Liver (tissue), 9 donors: ENCODE data around the gene FIBCD1. TPM values are rescaled to one million over a fixed set of nuclear protein-coding genes. Genes with fewer than 3 reads are reported as not detected.

Experiments used
- DNase-seq: peaks from one replicate; pipeline ENCODE4 v3.0.0-alpha.2; 2017; ENCODE audit warnings: low spot score
- H3K27ac ChIP-seq, 2 donors: one replicate each; pipeline ENCODE4 v1.7.0; 2013; ENCODE audit warnings: inconsistent platforms in 2 of 2, low read length in 2 of 2, control low read depth in 1 of 2, low read depth in 1 of 2, mild to moderate bottlenecking in 1 of 2
- H3K27me3 ChIP-seq, 4 donors: one replicate each; pipeline versions ENCODE4 v1.6.1 to v1.7.0; 2013; ENCODE audit warnings: low read length in 3 of 4, inconsistent platforms in 1 of 4, mild to moderate bottlenecking in 1 of 4, moderate library complexity in 1 of 4; ENCODE audit not compliant: control insufficient read depth in 4 of 4, insufficient read depth in 4 of 4
- H3K36me3 ChIP-seq, 4 donors: one replicate each; pipeline versions ENCODE4 v1.6.1 to v1.7.0; 2013; ENCODE audit warnings: low read length in 3 of 4, mild to moderate bottlenecking in 3 of 4, low read depth in 1 of 4, moderate library complexity in 1 of 4; ENCODE audit not compliant: control insufficient read depth in 4 of 4, insufficient read depth in 3 of 4
- H3K4me1 ChIP-seq, 4 donors: one replicate each; pipeline versions ENCODE4 v1.6.1 to v1.7.0; 2013; ENCODE audit warnings: low read length in 3 of 4, mild to moderate bottlenecking in 3 of 4, moderate library complexity in 1 of 4; ENCODE audit not compliant: control insufficient read depth in 4 of 4, insufficient read depth in 4 of 4
- H3K4me3 ChIP-seq, 3 donors: one replicate each; pipeline versions ENCODE4 v1.6.1 to v1.7.0; 2013; ENCODE audit warnings: low read length in 3 of 3, control low read depth in 1 of 3, low read depth in 1 of 3, mild to moderate bottlenecking in 1 of 3
- H3K9ac ChIP-seq, 2 donors: one replicate each; pipeline ENCODE4 v1.7.0; 2013; ENCODE audit warnings: low read length in 2 of 2, mild to moderate bottlenecking in 2 of 2, moderate library complexity in 2 of 2, control low read depth in 1 of 2, low read depth in 1 of 2
- H3K9me3 ChIP-seq, 4 donors: one replicate each; pipeline versions ENCODE4 v1.6.1 to v1.7.0; 2013; ENCODE audit warnings: low read length in 3 of 4; ENCODE audit not compliant: control insufficient read depth in 4 of 4
- CTCF ChIP-seq: fragments of 150-350 bp; IDR thresholded peaks from 2 replicates; pipeline ENCODE4 v1.5.1; 2017; ENCODE audit warnings: improper control_type of control experiment, low read depth, low read length; ENCODE audit not compliant: missing input control
- EGR1 ChIP-seq, 2 donors: IDR thresholded peaks; 2 replicates each; pipeline ENCODE4 v1.6.1; 2016 to 2018; ENCODE audit warnings: antibody characterized with exemption in 2 of 2, low read depth in 2 of 2
- FOXA1 ChIP-seq: IDR thresholded peaks from 2 replicates; pipeline ENCODE4 v1.6.1; 2016; ENCODE audit warnings: antibody characterized with exemption
- FOXA2 ChIP-seq: IDR thresholded peaks from 2 replicates; pipeline ENCODE4 v1.6.1; 2016; ENCODE audit warnings: antibody characterized with exemption
- GABPA ChIP-seq, 2 donors: IDR thresholded peaks in 1 of 2; conservative IDR thresholded peaks in 1 of 2; 2 replicates each; pipeline ENCODE4 v1.6.1; 2016; ENCODE audit warnings: antibody characterized with exemption in 2 of 2, mild to moderate bottlenecking in 1 of 2, moderate library complexity in 1 of 2
- HNF4A ChIP-seq, 2 donors: conservative IDR thresholded peaks; 2 replicates each; pipeline ENCODE4 v1.6.1; 2016; ENCODE audit warnings: antibody characterized with exemption in 2 of 2, mild to moderate bottlenecking in 2 of 2
- JUND ChIP-seq, 2 donors: IDR thresholded peaks; 2 replicates each; pipeline ENCODE4 v1.6.1; 2016; ENCODE audit warnings: antibody characterized with exemption in 2 of 2
- MAX ChIP-seq: IDR thresholded peaks from 2 replicates; pipeline ENCODE4 v1.6.1; 2016; ENCODE audit warnings: antibody characterized with exemption
- NR2F2 ChIP-seq: IDR thresholded peaks from 2 replicates; pipeline ENCODE4 v1.6.1; 2016; ENCODE audit warnings: antibody characterized with exemption
- RAD21 ChIP-seq, 2 donors: IDR thresholded peaks; 2 replicates each; pipeline ENCODE4 v1.6.1; 2016; ENCODE audit warnings: antibody characterized with exemption in 2 of 2, mild to moderate bottlenecking in 2 of 2
- REST ChIP-seq: IDR thresholded peaks from 2 replicates; pipeline ENCODE4 v1.6.1; 2016; ENCODE audit warnings: antibody characterized with exemption, mild to moderate bottlenecking
- SP1 ChIP-seq: IDR thresholded peaks from 2 replicates; pipeline ENCODE4 v1.6.1; 2018; ENCODE audit warnings: antibody characterized with exemption, mild to moderate bottlenecking
- TAF1 ChIP-seq: conservative IDR thresholded peaks from 2 replicates; pipeline ENCODE4 v1.6.1; 2016; ENCODE audit warnings: antibody characterized with exemption, mild to moderate bottlenecking
- YY1 ChIP-seq: IDR thresholded peaks from 2 replicates; pipeline ENCODE4 v1.6.1; 2016; ENCODE audit warnings: antibody characterized with exemption, mild to moderate bottlenecking
- WGBS: extraction: QIAGEN DNeasy Blood & Tissue Kit; methylation state at CpG from one replicate; pipeline ENCODE4 v1.1.7; 2013; 5-methylcytosine and 5-hydroxymethylcytosine counted together
- polyA plus RNA-seq, 2 donors: library from polyadenylated mRNA; stranded (reverse) in 1 of 2; unstranded in 1 of 2; fragments of 200-250 nt in 1 of 2; fragments of >200 nt in 1 of 2; fragmentation: Nextera tagmentation in 1 of 2; extraction: Ambion mirVana in 1 of 2; gene quantifications; one replicate each; pipeline versions ENCODE4 v1.2.1 to v1.2.3, GENCODE V29; 2013 to 2015
- total RNA-seq, 2 donors: library from RNA; depleted of rRNA; stranded (reverse); fragments of >200 nt; gene quantifications; one replicate each; pipeline ENCODE4 v1.2.3, GENCODE V29; 2014
- TF ChIP-seq, protein P1 (sequence below): IDR thresholded peaks from 2 replicates; pipeline ENCODE4 v1.6.1; 2016; ENCODE audit warnings: antibody characterized with exemption
- donor health status: healthy.
- donor health status: healthy.
- donor health status: healthy.
- donor health status: healthy.
- donor health status: healthy.

FIBCD1 gene
- total and polyA plus RNA-seq, 4 donors: not detected

GRCh38 chr9:130881516-130881915 is 57.5 kb downstream of the FIBCD1 start:
- 93% methylated on average over 6 of the region's 6 CpGs for WGBS

DNA sequence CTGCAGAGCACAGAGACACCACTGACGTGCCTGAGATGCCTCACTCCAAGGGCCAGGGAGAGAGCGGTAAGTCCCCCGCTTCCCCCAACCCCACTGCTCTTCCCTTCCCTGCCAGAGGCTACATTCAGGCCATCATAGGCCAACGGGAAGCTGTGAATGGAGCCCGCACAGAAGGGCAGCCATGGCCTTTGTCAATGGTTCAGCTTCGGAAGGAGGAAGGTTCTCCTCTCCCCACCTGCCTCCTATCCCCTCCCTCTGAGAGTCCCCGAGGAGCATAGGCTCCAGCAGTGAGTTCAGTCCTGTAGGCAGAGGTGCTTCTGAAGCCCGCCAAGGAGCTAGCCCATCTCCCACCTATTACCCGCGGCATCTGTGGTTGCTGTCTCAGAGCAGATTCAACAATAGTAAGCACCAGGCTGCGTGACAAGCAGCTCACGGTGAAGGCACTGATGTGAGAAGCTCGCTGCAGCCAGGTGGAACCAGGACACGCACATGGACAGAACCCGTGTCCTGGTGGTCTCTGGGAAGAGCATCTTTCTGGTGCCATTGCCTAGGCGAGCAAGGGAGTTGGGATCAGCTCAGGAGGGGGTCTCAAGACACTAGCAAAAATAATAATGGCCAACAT is 58.3 kb downstream of the FIBCD1 start:
- no peak for DNase-seq
- WGBS: 97% methylated on average over 16 of the region's 16 CpGs
- TF ChIP-seq MAX: no peak
- TF ChIP-seq YY1: no peak
- no peak for TF ChIP-seq SP1
- TF ChIP-seq FOXA2: no peak
- TF ChIP-seq FOXA1: no peak
- TF ChIP-seq RAD21 (IDR thresholded peaks at IDR 0.05): no peak
- no peak for TF ChIP-seq CTCF
- TF ChIP-seq NR2F2: no peak

More at GRCh38 chr9:130881516-130881915, 57.5 kb downstream of the FIBCD1 start:
- Histone ChIP-seq H3K4me3 (no peak overlapping the region), H3K9ac (no peak overlapping the region), H3K27ac (no peak overlapping the region), H3K9me3 (no peaks in the 10 kb centered on the region), H3K4me1 (no peaks in the 10 kb centered on the region), H3K36me3 (peaks cover 20 to 74% (median 40%) of the 10 kb centered on the region in 4 donors), H3K27me3 (no peaks in the 10 kb centered on the region)
- no peak for DNase-seq
- TF ChIP-seq TAF1 (no peak), CTCF (no peak), REST (no peak), MAX (no peak), EGR1 (IDR thresholded peaks at IDR 0.05; ENCODE audit: low read depth in 2 of 2) (no peak), GABPA (IDR thresholded peaks at IDR 0.05 in 1 of 2, conservative IDR thresholded peaks at IDR 0.05 in 1 of 2) (no peak), JUND (IDR thresholded peaks at IDR 0.05) (no peak), FOXA2 (no peak), HNF4A (conservative IDR thresholded peaks at IDR 0.05) (no peak), NR2F2 (no peak)
- TF ChIP-seq, protein P1, sequence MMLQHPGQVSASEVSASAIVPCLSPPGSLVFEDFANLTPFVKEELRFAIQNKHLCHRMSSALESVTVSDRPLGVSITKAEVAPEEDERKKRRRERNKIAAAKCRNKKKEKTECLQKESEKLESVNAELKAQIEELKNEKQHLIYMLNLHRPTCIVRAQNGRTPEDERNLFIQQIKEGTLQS: no peak

More for the DNA sequence above, 58.3 kb downstream of the FIBCD1 start:
- Histone ChIP-seq H3K9me3 (no peaks in the 10 kb centered on the region), H3K27ac (no peak overlapping the region), H3K27me3 (no peaks in the 10 kb centered on the region), H3K36me3 (peaks cover 18 to 66% (median 38%) of the 10 kb centered on the region in 4 donors), H3K4me1 (no peaks in the 10 kb centered on the region), H3K4me3 (no peak overlapping the region), H3K9ac (no peak overlapping the region)
